WERI-Rb-1 (cell line): ENCODE data around the gene GRIP2.

ENCODE experiments used
- DNase-seq: peaks from one replicate; pipeline ENCODE4 v3.0.0-alpha.2; 2020
- H3K27ac ChIP-seq: fragments of 250-450 bp; sonication (Bioruptor Pico); 2 replicates; pipeline ENCODE4 v1.5.1; 2020; ENCODE audit warnings: mild to moderate bottlenecking, moderate library complexity
- H3K27me3 ChIP-seq: fragments of 250-450 bp; sonication (Bioruptor Pico); 2 replicates; pipeline ENCODE4 v1.5.1; 2021; ENCODE audit warnings: mild to moderate bottlenecking, low read depth, moderate library complexity; ENCODE audit not compliant: insufficient read depth, severe bottlenecking
- H3K36me3 ChIP-seq: fragments of 250-450 bp; sonication (Bioruptor Pico); 2 replicates; pipeline ENCODE4 v1.5.1; 2020; ENCODE audit warnings: mild to moderate bottlenecking, moderate library complexity
- H3K4me3 ChIP-seq: 2 replicates; pipeline ENCODE4 v1.5.1; 2011; ENCODE audit warnings: low read depth, mild to moderate bottlenecking, control low read depth, low read length
- H3K9me3 ChIP-seq: fragments of 250-450 bp; sonication (Bioruptor Pico); 2 replicates; pipeline ENCODE4 v1.5.1; 2021; ENCODE audit warnings: mild to moderate bottlenecking, moderate library complexity; ENCODE audit not compliant: severe bottlenecking
- CTCF ChIP-seq: IDR thresholded peaks from 2 replicates; pipeline ENCODE4 v1.5.1; 2011; ENCODE audit warnings: low read depth, mild to moderate bottlenecking, control low read depth, inconsistent platforms, low read length

The GRIP2 gene

GRCh38 chr3:14475621-14476020 lies 64.5 kb downstream of the GRIP2 start:
- TF ChIP-seq CTCF, result no peak
- Histone ChIP-seq H3K4me3 (no peak overlapping the region), H3K9me3 (no peaks in the 10 kb centered on the region), H3K27me3 (no peaks in the 10 kb centered on the region), H3K36me3 (peaks cover 34% of the 10 kb centered on the region), H3K27ac (no peak overlapping the region)
- DNase-seq, result no peak

- Histone ChIP-seq H3K27me3 (no peaks in the 10 kb centered on the region), H3K36me3 (peaks cover 29% of the 10 kb centered on the region), H3K27ac (no peak overlapping the region), H3K4me3 (no peak overlapping the region), H3K9me3 (no peaks in the 10 kb centered on the region)
- no peak for TF ChIP-seq CTCF
- no peak for DNase-seq
Measured at GRCh38 chr3:14474363-14475081, 65.6 kb downstream of the GRIP2 start.

GRCh38 chr3:14473411-14473891 lies 66.7 kb downstream of the GRIP2 start:
- DNase-seq, result no peak
- Histone ChIP-seq H3K4me3 (no peak overlapping the region), H3K27ac (no peak overlapping the region), H3K9me3 (no peaks in the 10 kb centered on the region), H3K27me3 (no peaks in the 10 kb centered on the region), H3K36me3 (peaks cover 27% of the 10 kb centered on the region)
- TF ChIP-seq CTCF, result no peak

GRCh38 chr3:14472471-14473351 lies 67.4 kb downstream of the GRIP2 start:
- DNase-seq, result no peak
- H3K27ac ChIP-seq, result no peak overlapping the region

GRCh38 chr3:14471690-14472089 lies 68.5 kb downstream of the GRIP2 start:
- TF ChIP-seq CTCF, result no peak
- Histone ChIP-seq H3K9me3 (no peaks in the 10 kb centered on the region), H3K27ac (no peak overlapping the region), H3K4me3 (no peak overlapping the region), H3K36me3 (peaks cover 24% of the 10 kb centered on the region), H3K27me3 (no peaks in the 10 kb centered on the region)
- DNase-seq, result no peak

More at GRCh38 chr3:14472471-14473351, 67.4 kb downstream of the GRIP2 start:
- Histone ChIP-seq H3K4me3 (no peak overlapping the region), H3K27me3 (no peaks in the 10 kb centered on the region), H3K9me3 (no peaks in the 10 kb centered on the region), H3K36me3 (peaks cover 28% of the 10 kb centered on the region)
- no peak for TF ChIP-seq CTCF
